Adrenal gland (tissue), 5 donors: ENCODE results near the gene KIF26A.

Experiments
- CTCF ChIP-seq, 6 experiments: fragments of 450-650 bp in 4 of 6; fragments of 200-600 bp in 2 of 6; sonication (generic) in 1 of 6; IDR thresholded peaks; 1 replicate in 5 of 6; 2 replicates in 1 of 6; pipeline versions ENCODE4 v1.5.1 to v1.8.0; 2016 to 2021; ENCODE audit warnings: antibody characterized with exemption in 6 of 6, mild to moderate bottlenecking in 2 of 6, moderate library complexity in 1 of 6
- POLR2A ChIP-seq, 2 donors: fragments of 450-650 bp; IDR thresholded peaks; one replicate each; pipeline ENCODE4 v1.6.1; 2017; ENCODE audit warnings: antibody characterized with exemption in 2 of 2, mild to moderate bottlenecking in 2 of 2, moderate library complexity in 1 of 2
- donor health status: DM: no; HTN: no; CAD: no.

GRCh38 chr14:104131968-104132732 is 6.2 kb upstream of the KIF26A start:
- TF ChIP-seq CTCF (IDR thresholded peaks at IDR 0.05) (no peak), POLR2A (IDR thresholded peaks at IDR 0.05) (no peak)
